OCI-LY7 (cell line): ENCODE results near the gene RIC8B.

ENCODE experiments used
- EZH2phosphoT487 ChIP-seq: fragments of 200-600 bp; sonication (generic); IDR thresholded peaks from 2 replicates; pipeline ENCODE4 v1.6.1; 2018; ENCODE audit warnings: low read depth, borderline replicate concordance, mild to moderate bottlenecking, mixed run types, antibody characterized with exemption, low read length, moderate library complexity, mixed read lengths
- TF ChIP-seq, protein P1 (sequence below): fragments of 200-600 bp; sonication (generic); conservative IDR thresholded peaks from 2 replicates; pipeline ENCODE4 v1.5.1; 2014; ENCODE audit warnings: mild to moderate bottlenecking, antibody characterized with exemption, low read length, moderate library complexity, mixed read lengths

DNA sequence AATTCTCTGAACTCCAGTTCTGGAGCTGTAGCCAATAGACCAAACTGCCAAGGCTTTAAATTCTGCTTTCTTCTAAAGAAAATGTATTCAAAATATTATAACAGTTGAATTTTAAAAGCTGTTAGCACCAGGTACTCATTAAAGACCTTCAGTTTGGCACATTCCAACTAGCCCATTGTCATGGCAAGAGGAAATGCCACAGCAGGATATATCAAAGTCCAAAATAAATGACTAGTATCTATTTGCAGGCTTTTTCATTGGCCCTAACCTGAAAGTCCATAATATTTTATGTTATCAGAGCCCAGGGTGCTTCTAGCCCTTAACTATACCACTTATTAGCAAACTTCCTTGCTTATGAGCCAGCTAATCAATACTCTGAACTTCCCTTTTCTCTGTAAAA lies 3.1 kb upstream of the RIC8B start:
- TF ChIP-seq, protein P1, sequence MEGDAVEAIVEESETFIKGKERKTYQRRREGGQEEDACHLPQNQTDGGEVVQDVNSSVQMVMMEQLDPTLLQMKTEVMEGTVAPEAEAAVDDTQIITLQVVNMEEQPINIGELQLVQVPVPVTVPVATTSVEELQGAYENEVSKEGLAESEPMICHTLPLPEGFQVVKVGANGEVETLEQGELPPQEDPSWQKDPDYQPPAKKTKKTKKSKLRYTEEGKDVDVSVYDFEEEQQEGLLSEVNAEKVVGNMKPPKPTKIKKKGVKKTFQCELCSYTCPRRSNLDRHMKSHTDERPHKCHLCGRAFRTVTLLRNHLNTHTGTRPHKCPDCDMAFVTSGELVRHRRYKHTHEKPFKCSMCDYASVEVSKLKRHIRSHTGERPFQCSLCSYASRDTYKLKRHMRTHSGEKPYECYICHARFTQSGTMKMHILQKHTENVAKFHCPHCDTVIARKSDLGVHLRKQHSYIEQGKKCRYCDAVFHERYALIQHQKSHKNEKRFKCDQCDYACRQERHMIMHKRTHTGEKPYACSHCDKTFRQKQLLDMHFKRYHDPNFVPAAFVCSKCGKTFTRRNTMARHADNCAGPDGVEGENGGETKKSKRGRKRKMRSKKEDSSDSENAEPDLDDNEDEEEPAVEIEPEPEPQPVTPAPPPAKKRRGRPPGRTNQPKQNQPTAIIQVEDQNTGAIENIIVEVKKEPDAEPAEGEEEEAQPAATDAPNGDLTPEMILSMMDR = no peak
- TF ChIP-seq EZH2phosphoT487 = no peak
